Fibroblast of peridontal ligament (primary cell): ENCODE data around the gene BASP1.
"Not testable (repeated sequence)": the region's sequence is repeated elsewhere in the genome, so short reads cannot be mapped to it uniquely, and the experiment has no call there.

Source experiments
- DNase-seq: peaks from one replicate; pipeline ENCODE4 v3.0.0-alpha.2; 2010; ENCODE audit errors: extremely low read depth

BASP1 gene

GRCh38 chr5:17255471-17256021, 38.1 kb downstream of the BASP1 start:
- no peak for DNase-seq

GRCh38 chr5:17256171-17256570, 38.7 kb downstream of the BASP1 start:
- DNase-seq: no peak

- no peak for DNase-seq
These were observed 39.4 kb downstream of the BASP1 start for GRCh38 chr5:17256839-17257238.

- DNase-seq: no peak
These were observed 40.4 kb downstream of the BASP1 start for GRCh38 chr5:17257705-17258273.

GRCh38 chr5:17258431-17258830, 41.0 kb downstream of the BASP1 start:
- DNase-seq: no peak

- not testable (repeated sequence) for DNase-seq
These were observed 41.6 kb downstream of the BASP1 start for GRCh38 chr5:17259012-17259411.

- DNase-seq: no peak
These were observed 42.3 kb downstream of the BASP1 start for GRCh38 chr5:17259630-17260257.

- no peak for DNase-seq
These were observed 43.1 kb downstream of the BASP1 start for GRCh38 chr5:17260549-17260948.

GRCh38 chr5:17261075-17261474, 43.6 kb downstream of the BASP1 start:
- no peak for DNase-seq

GRCh38 chr5:17265041-17265440, 47.6 kb downstream of the BASP1 start:
- DNase-seq: no peak

- DNase-seq: no peak
These were observed 49.7 kb downstream of the BASP1 start for GRCh38 chr5:17267106-17267505.

GRCh38 chr5:17269201-17269600, 51.8 kb downstream of the BASP1 start:
- DNase-seq: no peak

- DNase-seq: no peak
These were observed 54.7 kb downstream of the BASP1 start for GRCh38 chr5:17272111-17272510.

GRCh38 chr5:17275289-17276158, 58.1 kb downstream of the BASP1 start:
- DNase-seq: no peak

- no peak for DNase-seq
These were observed 59.0 kb downstream of the BASP1 start for GRCh38 chr5:17276445-17276844.

- no peak for DNase-seq
These were observed 60.5 kb downstream of the BASP1 start for GRCh38 chr5:17277907-17278306.

GRCh38 chr5:17278931-17279330, 61.5 kb downstream of the BASP1 start:
- DNase-seq: no peak

- no peak for DNase-seq
These were observed 62.1 kb downstream of the BASP1 start for GRCh38 chr5:17279487-17279886.

GRCh38 chr5:17282283-17283120, 65.1 kb downstream of the BASP1 start:
- DNase-seq: no peak

GRCh38 chr5:17283121-17283415, 65.6 kb downstream of the BASP1 start:
- no peak for DNase-seq

GRCh38 chr5:17287501-17288155, 70.2 kb downstream of the BASP1 start:
- no peak for DNase-seq
